Adrenal gland (tissue), 5 donors: ENCODE measurements around the gene RSPO3.

Experiments
- CTCF ChIP-seq, 6 experiments: fragments of 450-650 bp in 4 of 6; fragments of 200-600 bp in 2 of 6; sonication (generic) in 1 of 6; IDR thresholded peaks; 1 replicate in 5 of 6; 2 replicates in 1 of 6; pipeline versions ENCODE4 v1.5.1 to v1.8.0; 2016 to 2021; ENCODE audit warnings: antibody characterized with exemption in 6 of 6, mild to moderate bottlenecking in 2 of 6, moderate library complexity in 1 of 6
- POLR2A ChIP-seq, 2 donors: fragments of 450-650 bp; IDR thresholded peaks; one replicate each; pipeline ENCODE4 v1.6.1; 2017; ENCODE audit warnings: antibody characterized with exemption in 2 of 2, mild to moderate bottlenecking in 2 of 2, moderate library complexity in 1 of 2
- donor health status: DM: no; HTN: no; CAD: no.

- TF ChIP-seq POLR2A (IDR thresholded peaks at IDR 0.05), result no peak
- TF ChIP-seq CTCF (IDR thresholded peaks at IDR 0.05), result no peak
These were observed 4.2 kb upstream of the RSPO3 start for GRCh38 chr6:127114214-127114760.
